OCI-LY7 (cell line): ENCODE measurements around the gene ZNF141.

Experiments used
- EZH2phosphoT487 ChIP-seq: fragments of 200-600 bp; sonication (generic); IDR thresholded peaks from 2 replicates; pipeline ENCODE4 v1.6.1; 2018; ENCODE audit warnings: low read depth, borderline replicate concordance, mild to moderate bottlenecking, mixed run types, antibody characterized with exemption, low read length, moderate library complexity, mixed read lengths
- TF ChIP-seq, protein P1 (sequence below): fragments of 200-600 bp; sonication (generic); conservative IDR thresholded peaks from 2 replicates; pipeline ENCODE4 v1.5.1; 2014; ENCODE audit warnings: mild to moderate bottlenecking, antibody characterized with exemption, low read length, moderate library complexity, mixed read lengths

DNA sequence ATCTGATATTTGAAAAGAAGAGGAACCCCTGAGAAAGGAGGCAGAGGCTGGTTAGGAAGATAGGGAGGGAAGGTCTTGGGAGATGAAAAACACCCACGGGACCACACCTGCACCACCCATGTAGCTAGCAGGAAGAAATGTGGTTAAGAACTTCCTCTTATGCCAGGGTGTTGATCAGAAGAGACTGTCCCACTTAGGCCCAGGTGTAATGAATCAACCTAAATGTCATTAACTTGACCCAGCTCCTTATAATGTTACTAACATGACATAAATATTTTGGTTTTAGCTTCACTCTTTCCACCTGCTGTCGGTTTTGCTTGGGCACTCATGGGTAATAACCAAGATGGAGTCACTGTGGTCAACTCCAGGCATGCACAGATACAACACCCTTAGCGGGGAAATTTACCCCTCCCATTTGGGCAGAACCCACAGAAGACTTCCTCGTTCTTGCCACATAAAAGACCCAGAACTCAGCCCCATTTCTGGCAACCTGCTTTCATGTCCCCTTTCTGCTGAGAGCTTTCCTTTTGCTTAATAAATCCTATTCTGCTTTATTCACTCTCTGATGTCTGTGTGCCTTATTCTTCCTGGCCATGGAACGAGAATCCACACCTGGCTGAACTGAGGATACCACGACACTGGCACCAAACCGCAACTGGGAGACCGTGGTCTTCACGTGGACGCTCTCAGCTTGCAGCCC lies 46.8 kb downstream of the ZNF141 start:
- TF ChIP-seq, protein P1, sequence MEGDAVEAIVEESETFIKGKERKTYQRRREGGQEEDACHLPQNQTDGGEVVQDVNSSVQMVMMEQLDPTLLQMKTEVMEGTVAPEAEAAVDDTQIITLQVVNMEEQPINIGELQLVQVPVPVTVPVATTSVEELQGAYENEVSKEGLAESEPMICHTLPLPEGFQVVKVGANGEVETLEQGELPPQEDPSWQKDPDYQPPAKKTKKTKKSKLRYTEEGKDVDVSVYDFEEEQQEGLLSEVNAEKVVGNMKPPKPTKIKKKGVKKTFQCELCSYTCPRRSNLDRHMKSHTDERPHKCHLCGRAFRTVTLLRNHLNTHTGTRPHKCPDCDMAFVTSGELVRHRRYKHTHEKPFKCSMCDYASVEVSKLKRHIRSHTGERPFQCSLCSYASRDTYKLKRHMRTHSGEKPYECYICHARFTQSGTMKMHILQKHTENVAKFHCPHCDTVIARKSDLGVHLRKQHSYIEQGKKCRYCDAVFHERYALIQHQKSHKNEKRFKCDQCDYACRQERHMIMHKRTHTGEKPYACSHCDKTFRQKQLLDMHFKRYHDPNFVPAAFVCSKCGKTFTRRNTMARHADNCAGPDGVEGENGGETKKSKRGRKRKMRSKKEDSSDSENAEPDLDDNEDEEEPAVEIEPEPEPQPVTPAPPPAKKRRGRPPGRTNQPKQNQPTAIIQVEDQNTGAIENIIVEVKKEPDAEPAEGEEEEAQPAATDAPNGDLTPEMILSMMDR, result no peak
- no peak for TF ChIP-seq EZH2phosphoT487
